Cardiac septum (tissue), 1 donor: ENCODE results near the gene GRAMD2A. TPM values are rescaled to one million over a fixed set of nuclear protein-coding genes. Genes with fewer than 3 reads are reported as not detected.

Experiments
- DNase-seq: peaks from one replicate; pipeline ENCODE4 v3.0.0-alpha.2; 2020; ENCODE audit warnings: low spot score
- intact Hi-C: fragments of 100-400 bp; cut with DNase I; formaldehyde crosslinking; loops from one replicate; pipeline ENCODE4 v1.14.0; 2022
- total RNA-seq: library from RNA; stranded (reverse); fragmentation: NEBNext Ultra II Directional; extraction: Animal tissue kit (Norgen Biotek cat#: 25700); gene quantifications from one replicate; pipeline ENCODE4 v1.2.1, GENCODE V29; 2021
- donor health status: DM: no; HTN: no; CAD: no.

The GRAMD2A gene
- total RNA-seq, 1 donor from 2014 or later, result not detected

- intact Hi-C loops, result no loop called here
These were observed 1.1 kb downstream of the GRAMD2A start for GRCh38 chr15:72196409-72197040.

DNA sequence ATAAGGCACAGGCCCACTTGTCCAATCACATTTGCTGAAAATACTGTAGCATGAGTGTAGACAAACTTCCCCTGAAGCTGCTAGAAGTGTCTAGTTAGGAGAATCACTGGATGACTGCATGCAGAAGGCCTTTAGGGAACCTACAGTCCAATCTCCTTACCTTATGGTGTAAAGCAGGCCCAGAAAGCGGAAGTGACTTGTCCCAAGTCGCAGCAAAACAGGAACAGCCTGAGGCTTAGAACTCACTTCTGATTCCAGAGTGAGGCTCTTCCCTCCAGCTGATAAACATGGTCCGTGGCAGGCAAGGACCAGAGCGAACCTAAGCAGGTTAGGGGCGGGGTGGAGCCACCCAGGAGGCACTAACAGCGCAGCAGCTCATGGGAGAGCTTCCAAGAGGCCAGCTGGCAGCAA lies 2.5 kb downstream of the GRAMD2A start:
- DNase-seq, result peak; percentile 78
- intact Hi-C loops, result no loop called here

More at GRCh38 chr15:72196409-72197040, 1.1 kb downstream of the GRAMD2A start:
- no peak for DNase-seq

GRCh38 chr15:72193836-72194396 lies 3.7 kb downstream of the GRAMD2A start:
- DNase-seq, result no peak
- intact Hi-C loops, result no loop called here

- intact Hi-C loops, result no loop called here
- DNase-seq, result no peak
These were observed 5.2 kb downstream of the GRAMD2A start for GRCh38 chr15:72192416-72192815.

GRCh38 chr15:72189250-72189902 lies 8.2 kb downstream of the GRAMD2A start:
- DNase-seq, result no peak
- intact Hi-C loops, result no loop called here

DNA sequence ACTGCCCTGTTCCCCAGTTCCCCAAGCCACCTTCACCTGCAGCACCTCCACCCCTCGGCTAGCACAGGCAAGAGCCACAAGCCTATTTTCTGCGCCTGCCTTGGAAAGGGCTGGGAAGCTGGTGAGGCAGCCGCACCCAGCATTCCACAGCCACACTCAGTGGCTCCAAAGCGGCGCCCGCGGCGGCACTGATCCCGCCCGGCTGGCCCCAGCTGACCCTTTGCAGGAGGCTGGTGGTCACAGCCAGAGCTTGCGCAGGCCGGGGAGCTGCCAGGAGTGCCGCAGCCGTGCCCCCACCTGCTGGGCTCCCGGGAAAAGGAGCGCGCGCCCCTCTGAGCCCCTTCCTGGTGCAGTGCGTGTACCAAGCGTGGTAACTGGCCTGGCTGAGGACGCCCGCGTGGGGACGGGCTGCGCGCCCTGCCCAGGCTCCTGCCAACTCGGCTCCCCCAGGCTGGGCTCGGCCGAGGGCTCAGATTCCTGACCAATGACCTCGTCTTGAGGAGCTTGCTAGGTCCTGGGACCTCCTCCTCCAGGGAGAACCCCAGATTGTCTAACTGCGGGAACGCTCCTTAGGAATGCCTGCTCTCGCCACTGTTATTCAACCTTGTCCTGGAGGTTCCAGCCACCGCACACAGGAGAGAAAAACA lies 13.3 kb downstream of the GRAMD2A start:
- no peak for DNase-seq
- intact Hi-C loops, result no loop called here

DNA sequence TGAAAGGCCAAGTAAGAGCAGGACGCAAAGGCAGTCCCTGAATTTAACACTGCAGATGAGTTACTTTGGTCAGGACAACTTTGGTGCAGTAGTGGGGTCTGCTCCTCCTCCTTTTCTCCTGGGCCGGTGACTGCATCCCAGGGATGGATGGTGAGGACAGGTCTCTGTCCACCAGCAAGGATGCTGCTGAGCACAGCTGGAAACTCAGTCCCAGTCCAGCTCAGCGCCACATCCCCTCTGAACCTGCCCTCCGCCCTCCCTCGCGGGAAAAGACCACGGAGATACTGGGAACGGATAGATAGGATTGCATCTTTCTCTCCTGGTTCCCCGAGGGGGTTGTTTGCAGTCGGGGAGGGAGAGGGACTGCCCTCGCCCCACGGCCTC lies 13.8 kb downstream of the GRAMD2A start:
- intact Hi-C loops, result no loop called here
- DNase-seq, result no peak

DNA sequence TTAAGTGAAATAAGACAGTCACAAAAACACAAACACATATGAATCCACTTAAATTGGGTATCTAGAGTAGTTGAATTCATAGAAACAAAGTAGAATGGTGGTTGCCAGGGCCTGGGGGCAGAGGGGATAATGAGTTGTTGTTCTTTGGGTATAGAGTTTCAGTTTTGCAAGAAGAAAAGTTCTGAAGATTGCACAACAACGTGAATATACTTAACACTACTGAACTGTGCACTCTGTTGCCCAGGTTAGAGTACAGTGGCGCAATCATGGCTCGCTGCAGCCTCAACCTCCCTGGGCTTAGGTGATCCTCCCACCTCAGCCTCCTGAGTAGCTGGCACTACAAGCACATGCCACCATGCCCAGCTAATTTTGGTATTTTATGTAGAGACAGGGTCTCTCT lies 14.9 kb downstream of the GRAMD2A start:
- DNase-seq, result no peak
- intact Hi-C loops, result no loop called here

DNA sequence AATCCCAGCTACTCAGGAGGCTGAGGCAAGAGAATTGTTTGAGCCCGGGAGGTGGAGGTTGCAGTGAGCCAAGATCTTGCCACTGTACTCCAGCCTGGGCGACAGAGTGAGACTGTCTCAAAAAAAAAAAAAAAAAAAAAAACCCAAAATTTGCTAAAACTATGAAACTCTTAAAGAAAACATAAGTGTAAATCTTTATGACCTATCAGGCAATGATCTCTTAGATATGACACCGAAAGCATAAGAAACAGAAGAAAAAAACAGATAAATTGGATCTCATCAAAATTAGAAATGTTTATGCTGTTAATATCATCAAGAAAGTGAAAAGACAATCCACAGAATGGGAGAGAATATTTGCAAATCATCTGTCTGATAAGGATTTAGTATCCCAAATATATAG lies 15.3 kb downstream of the GRAMD2A start:
- no peak for DNase-seq
- intact Hi-C loops, result no loop called here

DNA sequence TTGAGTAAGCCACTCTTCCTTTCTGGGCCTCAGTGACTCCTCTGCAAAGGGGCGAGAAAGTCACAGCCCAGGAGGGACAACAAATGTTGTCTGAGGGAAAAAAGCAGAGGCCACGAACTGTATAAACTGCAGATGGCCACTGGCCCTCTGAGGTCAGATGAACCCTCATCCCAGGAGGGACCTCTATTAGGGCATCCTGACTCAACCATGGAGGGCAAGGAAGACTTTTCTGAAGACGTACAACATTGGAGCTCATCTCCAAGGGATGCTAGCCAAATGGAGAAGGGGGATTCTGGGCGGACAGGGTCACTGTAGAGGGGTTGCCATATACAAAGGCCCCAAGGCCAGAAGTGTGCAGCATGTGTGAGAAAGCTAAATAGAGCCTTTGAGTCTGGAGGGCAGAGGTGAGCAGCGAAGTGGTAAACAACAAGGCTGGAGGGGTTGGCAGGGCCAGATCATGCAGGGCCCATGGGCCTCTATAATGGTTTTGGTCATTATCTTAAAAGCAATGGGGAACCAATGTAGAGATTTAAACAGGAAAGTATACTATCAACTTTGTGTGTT lies 16.7 kb downstream of the GRAMD2A start:
- no peak for DNase-seq
- intact Hi-C loops, result no loop called here

DNA sequence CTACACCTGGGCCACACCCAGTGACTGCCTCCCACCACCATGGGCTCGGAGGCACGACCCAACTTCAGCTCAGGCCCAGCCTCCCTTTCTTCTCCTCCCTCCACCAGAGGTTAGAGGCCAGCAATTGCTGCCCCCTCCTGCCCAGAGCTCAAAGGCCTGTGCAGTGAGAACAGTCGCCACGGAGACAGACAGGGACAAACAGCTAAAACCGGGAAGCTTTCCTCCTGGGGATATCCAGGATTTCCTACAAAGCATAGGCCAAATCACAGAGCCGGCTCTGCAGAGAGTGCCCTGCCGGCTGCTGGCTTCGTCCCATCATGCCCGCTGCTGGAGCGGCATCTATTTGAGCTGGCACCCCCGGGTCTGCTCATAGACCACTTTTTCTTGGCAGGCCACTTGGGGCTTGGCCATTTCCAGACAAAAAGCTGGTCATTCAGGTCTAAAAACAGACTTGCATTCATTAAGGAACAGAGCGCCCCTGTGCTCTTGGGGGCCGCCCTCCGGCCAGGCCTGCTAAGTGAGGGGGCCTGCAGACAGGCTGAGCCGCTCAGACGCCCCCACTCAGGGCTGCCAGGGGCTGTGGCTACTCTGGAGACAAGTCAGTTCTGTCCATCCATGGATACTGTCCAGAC lies 17.5 kb downstream of the GRAMD2A start:
- no peak for DNase-seq
- intact Hi-C loops, result no loop called here

- intact Hi-C loops, result no loop called here
- no peak for DNase-seq
These were observed 18.5 kb downstream of the GRAMD2A start for GRCh38 chr15:72178976-72179585.

- intact Hi-C loops, result no loop called here
These were observed 20.8 kb downstream of the GRAMD2A start for GRCh38 chr15:72176743-72177142.

GRCh38 chr15:72176159-72176558 lies 21.4 kb downstream of the GRAMD2A start:
- intact Hi-C loops, result no loop called here
- no peak for DNase-seq

More at GRCh38 chr15:72176743-72177142, 20.8 kb downstream of the GRAMD2A start:
- no peak for DNase-seq

DNA sequence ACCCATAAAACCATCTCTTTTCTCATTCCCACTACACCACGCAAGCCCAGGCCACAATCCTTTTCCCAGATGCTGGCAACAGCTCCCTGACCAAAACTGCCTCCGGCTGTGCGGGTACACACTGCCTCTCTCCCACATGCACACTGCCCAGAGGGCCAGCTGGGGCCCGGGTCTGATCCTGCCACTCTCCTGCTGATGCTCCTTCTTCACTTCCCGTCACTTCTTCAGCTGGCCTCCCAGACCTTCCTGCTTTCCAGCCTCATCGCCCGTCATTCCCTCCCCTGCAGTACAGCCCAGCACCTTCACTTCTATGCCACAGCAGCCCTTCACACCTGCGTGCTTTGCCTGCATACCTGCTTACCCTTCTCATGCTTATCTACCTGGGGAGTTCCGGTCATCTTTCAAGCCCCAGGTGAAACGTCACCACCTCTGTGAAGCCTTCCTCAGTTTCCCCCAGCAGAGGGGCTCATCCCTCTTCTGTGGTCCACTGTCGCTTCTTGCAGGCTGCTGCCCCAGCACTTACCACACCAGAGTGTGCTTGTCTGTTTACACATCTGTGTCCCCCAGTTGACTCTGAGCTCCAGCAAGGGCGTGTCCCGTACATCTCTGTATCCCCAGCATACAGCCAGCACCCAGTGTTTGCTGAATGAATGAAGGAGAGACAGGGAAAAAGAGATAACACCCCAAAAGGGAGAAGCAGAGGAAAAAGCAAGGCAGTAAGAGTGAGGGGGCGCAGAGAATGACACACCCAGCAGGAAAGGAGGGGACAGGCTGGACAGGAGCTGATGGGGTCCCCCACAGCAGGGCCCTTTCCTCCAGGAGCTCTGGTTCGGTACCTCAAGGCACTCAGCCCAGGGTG lies 22.2 kb downstream of the GRAMD2A start:
- no peak for DNase-seq

GRCh38 chr15:72174551-72175165 lies 22.9 kb downstream of the GRAMD2A start:
- no peak for DNase-seq
- intact Hi-C loops, result no loop called here

More for the DNA sequence above, 22.2 kb downstream of the GRAMD2A start:
- intact Hi-C loops, result no loop called here

GRCh38 chr15:72173864-72174550 lies 23.6 kb downstream of the GRAMD2A start:
- intact Hi-C loops, result no loop called here
- no peak for DNase-seq

DNA sequence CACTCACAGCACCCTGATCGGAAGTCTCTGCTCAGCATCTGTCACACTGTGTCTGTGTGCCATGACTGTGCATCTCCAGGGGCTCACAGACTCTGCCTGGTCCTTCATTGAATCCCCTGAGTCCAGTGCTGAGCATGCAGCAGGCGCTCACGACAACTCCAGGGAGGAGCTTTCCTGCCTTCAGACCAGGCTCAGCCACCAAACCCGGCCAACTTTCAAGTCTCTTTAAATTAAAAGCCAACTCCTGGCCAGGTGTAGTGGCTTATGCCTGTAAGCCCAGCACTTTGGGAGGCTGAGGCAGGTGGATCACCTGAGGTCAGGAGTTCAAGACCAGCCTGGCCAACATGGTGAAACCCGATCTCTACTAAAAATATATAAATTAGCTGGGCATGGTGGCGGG lies 24.2 kb downstream of the GRAMD2A start:
- DNase-seq, result no peak
- intact Hi-C loops, result no loop called here
